ENCODE results near the gene CD101.
"Not testable (repeated sequence)": the region's sequence is repeated elsewhere in the genome, so short reads cannot be mapped to it uniquely, and the experiment has no call there.

Gene CD101

DNA sequence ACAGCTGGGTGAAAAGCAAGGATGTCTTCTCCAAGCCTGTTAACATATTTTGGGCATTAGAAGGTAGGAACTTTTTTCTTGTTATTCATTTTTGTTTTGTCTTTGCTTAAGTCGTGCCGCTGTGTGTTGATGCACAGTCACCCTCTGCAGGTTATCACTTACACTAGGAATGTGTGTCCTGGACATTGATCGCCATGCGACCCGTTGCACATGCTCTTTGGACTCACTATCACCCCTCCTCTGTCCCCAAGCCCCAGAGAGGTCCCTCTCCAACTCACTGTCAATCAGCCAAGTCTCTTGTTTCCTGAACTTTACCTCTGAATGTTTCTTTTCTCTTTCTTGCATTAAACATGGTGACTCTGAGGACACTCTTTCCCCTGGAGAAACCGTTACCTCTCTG is 40.0 kb upstream of the CD101 start:
- TF ChIP-seq, protein P1, sequence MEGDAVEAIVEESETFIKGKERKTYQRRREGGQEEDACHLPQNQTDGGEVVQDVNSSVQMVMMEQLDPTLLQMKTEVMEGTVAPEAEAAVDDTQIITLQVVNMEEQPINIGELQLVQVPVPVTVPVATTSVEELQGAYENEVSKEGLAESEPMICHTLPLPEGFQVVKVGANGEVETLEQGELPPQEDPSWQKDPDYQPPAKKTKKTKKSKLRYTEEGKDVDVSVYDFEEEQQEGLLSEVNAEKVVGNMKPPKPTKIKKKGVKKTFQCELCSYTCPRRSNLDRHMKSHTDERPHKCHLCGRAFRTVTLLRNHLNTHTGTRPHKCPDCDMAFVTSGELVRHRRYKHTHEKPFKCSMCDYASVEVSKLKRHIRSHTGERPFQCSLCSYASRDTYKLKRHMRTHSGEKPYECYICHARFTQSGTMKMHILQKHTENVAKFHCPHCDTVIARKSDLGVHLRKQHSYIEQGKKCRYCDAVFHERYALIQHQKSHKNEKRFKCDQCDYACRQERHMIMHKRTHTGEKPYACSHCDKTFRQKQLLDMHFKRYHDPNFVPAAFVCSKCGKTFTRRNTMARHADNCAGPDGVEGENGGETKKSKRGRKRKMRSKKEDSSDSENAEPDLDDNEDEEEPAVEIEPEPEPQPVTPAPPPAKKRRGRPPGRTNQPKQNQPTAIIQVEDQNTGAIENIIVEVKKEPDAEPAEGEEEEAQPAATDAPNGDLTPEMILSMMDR (IDR thresholded peaks at IDR 0.05; ENCODE audit: borderline replicate concordance, insufficient read depth, low read depth, low read length) = no peak
- no peak overlapping the region for H3K4me3 ChIP-seq (ENCODE audit: low read depth, low read length)

DNA sequence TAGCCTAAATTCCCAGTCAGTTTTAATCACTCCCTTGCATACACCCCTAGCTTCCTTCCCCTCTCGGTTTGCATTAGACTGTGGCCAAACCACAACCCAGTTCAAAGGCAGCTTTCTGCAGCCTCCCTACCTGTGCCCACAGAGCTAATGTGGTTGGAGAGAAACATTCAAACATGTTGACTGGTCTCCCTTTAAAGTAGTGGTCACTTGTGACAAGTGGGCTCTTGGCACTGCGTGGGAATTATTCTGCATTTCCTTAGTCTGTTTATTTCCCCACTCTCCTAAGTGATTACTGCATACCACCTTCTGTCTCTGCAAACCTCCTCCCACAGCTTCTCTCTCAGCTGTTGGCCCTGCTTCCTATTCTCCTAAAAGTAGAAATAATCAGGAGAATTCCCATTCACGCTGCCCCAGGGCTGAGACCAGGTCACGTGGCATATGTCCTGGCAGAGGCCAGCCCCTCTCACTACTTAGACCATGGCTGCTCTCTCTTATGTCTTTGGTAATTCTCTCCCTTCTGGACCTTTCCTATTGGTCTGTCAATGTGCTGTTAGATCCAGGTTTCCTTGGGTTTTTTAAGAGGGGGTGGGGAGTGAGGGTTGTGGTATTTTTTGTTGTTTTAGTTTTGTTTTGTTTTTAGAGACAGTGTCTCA is 38.4 kb upstream of the CD101 start:
- TF ChIP-seq, protein P1 (IDR thresholded peaks at IDR 0.05; ENCODE audit: borderline replicate concordance, insufficient read depth, low read depth, low read length) = no peak
- no peak overlapping the region for H3K4me3 ChIP-seq (ENCODE audit: low read depth, low read length)

DNA sequence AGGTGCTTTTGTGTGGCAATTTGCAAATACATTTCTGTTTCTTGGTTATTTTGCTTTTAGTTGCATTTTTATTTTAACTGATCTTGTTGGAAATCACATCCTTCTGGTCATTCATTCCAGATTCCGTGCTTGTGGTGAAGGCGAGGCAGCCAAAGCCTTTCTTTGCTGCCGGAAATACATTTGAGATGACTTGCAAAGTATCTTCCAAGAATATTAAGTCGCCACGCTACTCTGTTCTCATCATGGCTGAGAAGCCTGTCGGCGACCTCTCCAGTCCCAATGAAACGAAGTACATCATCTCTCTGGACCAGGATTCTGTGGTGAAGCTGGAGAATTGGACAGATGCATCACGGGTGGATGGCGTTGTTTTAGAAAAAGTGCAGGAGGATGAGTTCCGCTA is 34.8 kb upstream of the CD101 start:
- H3K4me3 ChIP-seq (ENCODE audit: low read depth, low read length) = no peak overlapping the region
- TF ChIP-seq, protein P1 (IDR thresholded peaks at IDR 0.05; ENCODE audit: borderline replicate concordance, insufficient read depth, low read depth, low read length) = no peak

DNA sequence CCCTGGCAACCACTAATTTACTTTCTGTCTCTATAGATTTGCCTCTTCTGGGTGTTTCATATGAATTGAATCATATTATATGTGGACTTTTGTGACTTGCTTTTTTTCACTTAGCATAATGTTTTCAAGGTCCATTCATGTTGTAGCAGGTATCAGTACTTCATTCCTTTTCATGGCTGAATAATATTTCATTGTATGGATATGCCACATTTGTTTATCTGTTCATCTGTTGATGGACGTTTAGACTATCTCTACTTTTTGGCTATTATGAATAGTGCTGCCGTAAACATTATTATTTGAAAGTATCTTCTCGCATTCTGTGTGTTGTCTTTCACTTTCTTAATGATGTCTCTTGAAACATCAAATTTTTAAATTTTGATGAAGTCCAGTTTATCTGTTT is 32.8 kb upstream of the CD101 start:
- TF ChIP-seq, protein P1 (IDR thresholded peaks at IDR 0.05; ENCODE audit: borderline replicate concordance, insufficient read depth, low read depth, low read length) = no peak
- no peak overlapping the region for H3K4me3 ChIP-seq (ENCODE audit: low read depth, low read length)

DNA sequence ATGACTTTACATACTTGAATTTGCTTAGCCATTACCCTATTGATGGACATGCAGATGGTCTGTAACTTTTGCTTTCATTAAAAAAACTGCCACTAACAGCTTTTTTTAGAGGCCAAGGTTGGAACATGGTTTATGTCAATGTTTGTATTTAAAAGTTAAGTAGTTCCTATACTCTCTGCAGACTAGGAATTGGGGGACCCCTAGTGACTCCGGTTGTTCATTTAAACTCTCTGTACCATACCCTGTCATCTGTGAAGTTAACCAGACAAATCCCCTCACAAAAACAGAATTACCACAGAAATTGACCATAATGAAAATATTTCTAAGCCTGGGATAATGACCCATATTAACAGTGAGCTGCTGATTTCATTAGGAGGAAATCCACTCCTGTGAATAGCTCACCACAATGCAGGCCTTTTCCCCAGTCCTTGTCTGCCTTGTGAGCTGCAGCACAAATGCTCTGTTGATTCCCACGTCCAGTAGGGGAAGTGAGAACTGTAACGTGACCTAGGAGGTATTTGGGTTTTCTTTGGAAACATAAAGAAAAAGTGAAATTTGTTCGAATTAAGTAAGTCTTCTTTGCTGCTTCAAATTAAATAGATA is 30.2 kb upstream of the CD101 start:
- H3K4me3 ChIP-seq (ENCODE audit: low read depth, low read length) = no peak overlapping the region
- TF ChIP-seq, protein P1 (IDR thresholded peaks at IDR 0.05; ENCODE audit: borderline replicate concordance, insufficient read depth, low read depth, low read length) = no peak

DNA sequence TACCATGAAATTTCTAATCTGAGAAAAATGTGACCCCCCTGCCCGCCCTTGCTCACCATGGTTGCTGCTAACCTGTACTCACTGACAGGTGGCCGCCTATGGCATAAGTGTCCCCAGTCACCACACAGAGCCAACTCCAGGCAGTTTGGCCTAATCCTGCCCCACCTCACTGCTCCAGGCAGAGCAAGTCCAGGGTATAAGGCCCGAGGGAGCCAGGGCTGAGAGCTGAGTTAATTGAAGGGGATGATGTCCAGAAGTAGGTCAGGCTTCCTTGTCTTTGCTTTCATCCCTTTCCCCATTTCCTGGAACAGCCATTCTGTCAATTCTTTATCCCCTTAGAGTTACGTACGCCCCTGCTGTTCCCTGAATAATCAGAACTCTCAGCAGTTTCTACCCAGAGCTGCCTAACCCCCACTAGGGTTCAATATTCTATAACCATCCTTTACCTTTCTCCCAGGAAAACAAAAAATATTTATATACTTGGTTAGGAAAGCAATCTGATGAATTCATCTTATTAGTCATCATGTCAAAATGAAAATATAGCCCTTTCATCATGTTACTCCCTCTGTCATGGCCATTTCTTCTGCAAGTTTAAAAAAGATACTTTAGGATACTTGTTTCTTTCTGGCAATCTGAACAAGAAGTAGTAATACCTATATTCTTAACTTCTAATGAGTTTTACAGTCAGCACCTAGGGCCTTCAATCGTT is 29.4 kb upstream of the CD101 start:
- TF ChIP-seq, protein P1 (IDR thresholded peaks at IDR 0.05; ENCODE audit: borderline replicate concordance, insufficient read depth, low read depth, low read length) = no peak
- no peak overlapping the region for H3K4me3 ChIP-seq (ENCODE audit: low read depth, low read length)

DNA sequence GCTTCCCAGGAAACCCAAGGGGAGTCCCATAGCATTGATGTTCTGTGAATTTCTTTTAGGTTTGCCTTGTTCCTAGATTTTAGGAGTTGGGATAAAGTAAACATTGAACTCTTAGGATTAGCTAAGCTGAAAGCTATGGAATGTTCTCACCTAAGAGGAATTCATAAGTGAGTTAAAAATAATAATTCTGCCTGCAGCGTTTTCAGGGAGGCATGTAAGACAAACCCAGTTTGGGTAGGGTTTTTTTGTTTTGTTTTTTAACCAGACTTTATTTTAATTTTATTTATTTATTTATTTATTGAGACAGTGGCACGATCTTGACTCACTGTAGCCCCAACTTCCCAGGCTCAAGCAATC is 28.9 kb upstream of the CD101 start:
- TF ChIP-seq, protein P1 (IDR thresholded peaks at IDR 0.05; ENCODE audit: borderline replicate concordance, insufficient read depth, low read depth, low read length) = no peak
- no peak overlapping the region for H3K4me3 ChIP-seq (ENCODE audit: low read depth, low read length)

DNA sequence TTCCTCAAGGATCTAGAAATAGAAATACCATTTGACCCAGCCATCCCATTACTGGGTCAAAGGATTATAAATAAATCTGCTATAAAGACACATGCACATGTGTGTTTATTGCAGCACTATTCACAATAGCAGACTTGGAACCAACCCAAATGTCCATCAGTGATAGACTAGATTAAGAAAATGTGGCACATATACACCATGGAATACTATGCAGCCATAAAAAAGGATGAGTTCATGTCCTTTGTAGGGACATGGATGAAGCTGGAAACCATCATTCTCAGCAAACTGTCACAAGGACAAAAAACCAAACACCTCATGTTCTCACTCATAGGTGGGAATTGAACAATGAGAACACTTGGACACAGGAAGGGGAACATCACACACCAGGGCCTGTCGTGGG is 21.3 kb upstream of the CD101 start:
- not testable (repeated sequence) for H3K4me3 ChIP-seq (ENCODE audit: low read depth, low read length)
